ENCODE results near the gene RBM10.

DNA sequence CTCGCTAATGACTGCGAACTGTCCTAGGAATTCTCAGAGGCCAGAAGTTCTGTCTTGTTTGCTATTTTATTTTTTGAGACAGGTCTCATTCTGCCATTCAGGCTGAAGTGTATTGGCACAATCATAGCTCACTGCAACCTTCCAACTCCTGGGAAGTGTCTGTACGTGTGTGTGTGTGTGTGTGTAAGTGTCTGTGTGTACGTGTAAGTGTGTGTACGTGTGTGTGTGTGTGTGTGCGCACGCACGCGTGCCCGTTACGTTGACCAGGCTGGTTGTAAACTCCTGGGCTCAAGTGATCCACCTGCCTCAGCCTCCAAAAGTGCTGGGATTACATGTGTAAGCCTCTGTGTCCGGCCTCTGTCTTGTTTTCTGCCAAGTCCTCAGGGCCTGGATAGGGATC is 63.1 kb downstream of the RBM10 start:
- TF ChIP-seq, protein P1, sequence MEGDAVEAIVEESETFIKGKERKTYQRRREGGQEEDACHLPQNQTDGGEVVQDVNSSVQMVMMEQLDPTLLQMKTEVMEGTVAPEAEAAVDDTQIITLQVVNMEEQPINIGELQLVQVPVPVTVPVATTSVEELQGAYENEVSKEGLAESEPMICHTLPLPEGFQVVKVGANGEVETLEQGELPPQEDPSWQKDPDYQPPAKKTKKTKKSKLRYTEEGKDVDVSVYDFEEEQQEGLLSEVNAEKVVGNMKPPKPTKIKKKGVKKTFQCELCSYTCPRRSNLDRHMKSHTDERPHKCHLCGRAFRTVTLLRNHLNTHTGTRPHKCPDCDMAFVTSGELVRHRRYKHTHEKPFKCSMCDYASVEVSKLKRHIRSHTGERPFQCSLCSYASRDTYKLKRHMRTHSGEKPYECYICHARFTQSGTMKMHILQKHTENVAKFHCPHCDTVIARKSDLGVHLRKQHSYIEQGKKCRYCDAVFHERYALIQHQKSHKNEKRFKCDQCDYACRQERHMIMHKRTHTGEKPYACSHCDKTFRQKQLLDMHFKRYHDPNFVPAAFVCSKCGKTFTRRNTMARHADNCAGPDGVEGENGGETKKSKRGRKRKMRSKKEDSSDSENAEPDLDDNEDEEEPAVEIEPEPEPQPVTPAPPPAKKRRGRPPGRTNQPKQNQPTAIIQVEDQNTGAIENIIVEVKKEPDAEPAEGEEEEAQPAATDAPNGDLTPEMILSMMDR (IDR thresholded peaks at IDR 0.05), result no peak
- no peak for TF ChIP-seq POLR2A (IDR thresholded peaks at IDR 0.05)

All from testis (tissue), 2 donors.